Hepatocyte (in vitro differentiated cells): ENCODE results near the gene ZDHHC16. TPM values are rescaled to one million over a fixed set of nuclear protein-coding genes. Genes with fewer than 3 reads are reported as not detected.
"Not testable (repeated sequence)": the region's sequence is repeated elsewhere in the genome, so short reads cannot be mapped to it uniquely, and the experiment has no call there.

Experiments used
- DNase-seq: peaks from one replicate; pipeline ENCODE4 v3.0.0-alpha.2; 2016; ENCODE audit warnings: low spot score
- H2AFZ ChIP-seq: fragments of 200-600 bp; sonication (generic); 2 replicates; pipeline ENCODE4 v1.6.0; 2016; ENCODE audit warnings: antibody characterized with exemption, mild to moderate bottlenecking
- H3K27ac ChIP-seq: fragments of 200-600 bp; sonication (generic); 2 replicates; pipeline ENCODE4 v1.5.1; 2016; ENCODE audit warnings: mild to moderate bottlenecking
- H3K27me3 ChIP-seq: fragments of 200-600 bp; sonication (generic); 2 replicates; pipeline ENCODE4 v1.6.1; 2016
- H3K36me3 ChIP-seq: fragments of 200-600 bp; sonication (generic); replicated peaks from 2 replicates; pipeline ENCODE4 v1.5.1; 2016; ENCODE audit warnings: low read depth; ENCODE audit not compliant: insufficient read depth
- H3K4me1 ChIP-seq: fragments of 200-600 bp; sonication (generic); 2 replicates; pipeline ENCODE4 v1.5.1; 2016; ENCODE audit warnings: mild to moderate bottlenecking, moderate library complexity; ENCODE audit not compliant: insufficient read depth
- H3K4me2 ChIP-seq: fragments of 200-600 bp; sonication (generic); 2 replicates; pipeline ENCODE4 v1.6.0; 2016
- H3K4me3 ChIP-seq: fragments of 200-600 bp; sonication (generic); 2 replicates; pipeline ENCODE4 v1.5.1; 2016; ENCODE audit warnings: mild to moderate bottlenecking
- H3K79me2 ChIP-seq: fragments of 200-600 bp; sonication (generic); 2 replicates; pipeline ENCODE4 v1.6.0; 2017; ENCODE audit warnings: mild to moderate bottlenecking
- H3K9me2 ChIP-seq: fragments of 200-600 bp; sonication (generic); replicated peaks from 2 replicates; pipeline ENCODE4 v1.6.0; 2017; ENCODE audit warnings: mild to moderate bottlenecking; ENCODE audit not compliant: insufficient read depth
- H3K9me3 ChIP-seq: fragments of 200-600 bp; sonication (generic); 2 replicates; pipeline ENCODE4 v1.5.1; 2016; ENCODE audit warnings: low read depth, mild to moderate bottlenecking
- H4K20me1 ChIP-seq: fragments of 200-600 bp; sonication (generic); 2 replicates; pipeline ENCODE4 v1.6.0; 2016; ENCODE audit warnings: mild to moderate bottlenecking; ENCODE audit not compliant: insufficient read depth, poor library complexity, severe bottlenecking
- CTCF ChIP-seq: fragments of 200-600 bp; sonication (generic); IDR thresholded peaks from 2 replicates; pipeline ENCODE4 v1.5.1; 2016; ENCODE audit warnings: antibody characterized with exemption, mild to moderate bottlenecking; ENCODE audit not compliant: poor library complexity
- EZH2 ChIP-seq: fragments of 200-600 bp; sonication (generic); IDR thresholded peaks from 2 replicates; pipeline ENCODE4 v1.6.1; 2016; ENCODE audit warnings: antibody characterized with exemption, mild to moderate bottlenecking, borderline replicate concordance
- EZH2phosphoT487 ChIP-seq: fragments of 200-600 bp; sonication (generic); IDR thresholded peaks from one replicate; pipeline ENCODE4 v1.6.1; 2018; ENCODE audit warnings: antibody characterized with exemption, mild to moderate bottlenecking, low read depth, moderate library complexity; ENCODE audit not compliant: unreplicated experiment, severe bottlenecking
- WGBS: methylation state at CpG from one replicate; pipeline ENCODE4 v1.1.6; 2016; ENCODE audit warnings: low lambda C conversion rate; ENCODE audit errors: missing lambda C conversion rate; 5-methylcytosine and 5-hydroxymethylcytosine counted together
- polyA plus RNA-seq: library from polyadenylated mRNA; unstranded; fragments of >200 nt; fragmentation: Nextera tagmentation; extraction: Ambion mirVana; gene quantifications from 2 replicates; pipeline ENCODE4 v1.2.1, GENCODE V29; 2016
- total RNA-seq: library from RNA; depleted of rRNA; stranded (reverse); fragments of >200 nt; gene quantifications from 2 replicates; pipeline ENCODE4 v1.2.3, GENCODE V29; 2014

The ZDHHC16 gene
- total and polyA plus RNA-seq, 2 experiments from 2014 or later: 57.0 to 86.8 TPM

DNA sequence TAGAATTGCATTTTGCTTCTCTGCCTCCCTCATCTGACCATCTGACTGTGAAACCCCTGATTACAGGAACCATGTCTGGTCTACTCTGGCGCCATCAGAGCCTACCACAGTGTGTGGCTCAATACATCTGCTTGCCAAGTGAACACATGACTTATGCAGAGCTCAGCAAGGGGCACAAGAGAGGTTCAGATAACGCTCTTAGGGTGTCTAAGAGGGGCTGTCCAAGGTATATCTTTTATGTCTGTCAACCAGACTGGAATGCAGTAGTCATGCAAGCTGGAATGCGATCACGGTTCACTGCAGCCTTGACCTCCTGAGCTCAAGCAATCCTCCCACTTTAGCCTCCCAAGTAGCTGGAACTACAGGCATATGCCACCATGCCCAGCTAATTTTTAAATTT lies 34.6 kb upstream of the ZDHHC16 start:
- 80% methylated on average over 4 of the region's 4 CpGs for WGBS
- no peak for DNase-seq
- no peak overlapping the region for H3K4me3 ChIP-seq
- TF ChIP-seq EZH2phosphoT487: no peak
- H3K4me2 ChIP-seq: no peak overlapping the region
- H3K79me2 ChIP-seq: no peaks in the 10 kb centered on the region
- H3K4me1 ChIP-seq: no peaks in the 10 kb centered on the region
- H3K36me3 ChIP-seq: no peaks in the 10 kb centered on the region
- H4K20me1 ChIP-seq: no peaks in the 10 kb centered on the region
- no peaks in the 10 kb centered on the region for H3K9me3 ChIP-seq
- no peak overlapping the region for H2AFZ ChIP-seq
- H3K27me3 ChIP-seq: no peaks in the 10 kb centered on the region
- H3K9me2 ChIP-seq: no peaks in the 10 kb centered on the region
- H3K27ac ChIP-seq: no peak overlapping the region

DNA sequence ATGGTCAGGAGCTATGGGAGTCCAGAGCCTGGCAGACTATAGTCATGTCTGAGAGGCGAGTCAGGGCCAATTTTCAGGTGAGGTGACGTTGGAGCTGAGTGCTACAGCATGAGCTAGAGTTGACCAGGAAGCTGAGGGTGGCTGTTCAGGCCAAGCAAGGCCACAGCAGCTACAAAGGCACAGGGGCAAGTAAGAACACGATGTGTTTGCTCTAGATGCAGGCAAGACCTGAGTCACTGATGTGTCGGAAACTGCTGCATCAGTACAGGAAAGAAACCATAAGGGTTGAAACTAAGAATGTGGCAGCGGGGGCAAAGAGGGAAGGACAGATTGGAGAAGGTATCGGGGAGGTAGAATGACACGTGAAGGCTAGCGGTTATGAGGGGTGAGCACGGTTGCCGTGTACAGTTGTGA lies 33.1 kb upstream of the ZDHHC16 start:
- Histone ChIP-seq H3K9me2 (no peaks in the 10 kb centered on the region), H4K20me1 (no peaks in the 10 kb centered on the region), H3K27ac (no peak overlapping the region), H3K4me1 (no peaks in the 10 kb centered on the region), H3K4me2 (no peak overlapping the region), H3K36me3 (no peaks in the 10 kb centered on the region), H3K9me3 (no peaks in the 10 kb centered on the region), H3K27me3 (no peaks in the 10 kb centered on the region), H3K79me2 (no peaks in the 10 kb centered on the region), H2AFZ (no peak overlapping the region), H3K4me3 (no peak overlapping the region)
- DNase-seq: no peak
- 90% methylated on average over 10 of the region's 10 CpGs for WGBS
- TF ChIP-seq CTCF (no peak), EZH2phosphoT487 (no peak), EZH2 (no peak)

- Histone ChIP-seq H3K79me2 (no peaks in the 10 kb centered on the region), H3K36me3 (no peaks in the 10 kb centered on the region), H4K20me1 (no peaks in the 10 kb centered on the region), H3K4me2 (no peak overlapping the region), H3K4me3 (no peak overlapping the region), H3K27me3 (no peaks in the 10 kb centered on the region), H3K9me3 (no peaks in the 10 kb centered on the region), H3K9me2 (no peaks in the 10 kb centered on the region), H3K27ac (no peak overlapping the region), H3K4me1 (no peaks in the 10 kb centered on the region), H2AFZ (no peak overlapping the region)
- 87% methylated on average over 6 of the region's 6 CpGs for WGBS
- DNase-seq: no peak
- TF ChIP-seq EZH2 (no peak), CTCF (no peak), EZH2phosphoT487 (no peak)
Observed at GRCh38 chr10:97416565-97416964, 29.4 kb upstream of the ZDHHC16 start.

DNA sequence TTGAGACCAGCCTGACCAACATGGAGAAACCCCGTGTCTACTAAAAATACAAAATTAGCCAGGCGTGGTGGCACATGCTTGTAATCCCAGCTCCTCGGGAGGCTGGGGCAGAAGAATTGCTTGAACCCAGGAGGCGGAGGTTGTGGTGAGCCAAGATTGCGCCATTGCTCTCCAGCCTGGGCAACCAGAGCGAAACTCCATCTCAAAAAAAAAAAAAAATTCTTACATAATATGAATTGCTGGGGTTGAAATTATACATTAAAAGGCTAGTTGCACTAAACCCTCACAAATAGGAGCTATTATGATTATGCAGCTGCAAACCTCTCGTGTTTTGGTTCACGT lies 22.2 kb upstream of the ZDHHC16 start:
- not testable (repeated sequence) for DNase-seq, H3K27ac ChIP-seq, H3K9me3 ChIP-seq, H2AFZ ChIP-seq, H3K9me2 ChIP-seq, H3K4me3 ChIP-seq, H3K4me2 ChIP-seq, H3K27me3 ChIP-seq, H3K36me3 ChIP-seq
- 94% methylated on average over 8 of the region's 8 CpGs for WGBS
- H4K20me1 ChIP-seq: peaks cover 12% of the 10 kb centered on the region
- H3K79me2 ChIP-seq: peaks cover 24% of the 10 kb centered on the region
- peaks cover 15% of the 10 kb centered on the region for H3K4me1 ChIP-seq
